ENCODE measurements around the gene GXYLT1.
"Not testable (repeated sequence)": the region's sequence is repeated elsewhere in the genome, so short reads cannot be mapped to it uniquely, and the experiment has no call there.

GXYLT1 gene

GRCh38 chr12:42091769-42092168 lies 52.9 kb downstream of the GXYLT1 start:
- DNase-seq, result no peak

GRCh38 chr12:42090899-42091298 lies 53.8 kb downstream of the GXYLT1 start:
- DNase-seq, result no peak

GRCh38 chr12:42086031-42086430 lies 58.6 kb downstream of the GXYLT1 start:
- DNase-seq, result no peak

- DNase-seq, result no peak
These were observed 59.1 kb downstream of the GXYLT1 start for GRCh38 chr12:42085594-42085993.

- no peak for DNase-seq
These were observed 60.2 kb downstream of the GXYLT1 start for GRCh38 chr12:42084522-42084921.

- DNase-seq, result no peak
These were observed 67.7 kb downstream of the GXYLT1 start for GRCh38 chr12:42076976-42077375.

GRCh38 chr12:42070036-42070435 lies 74.6 kb downstream of the GXYLT1 start:
- no peak for DNase-seq

GRCh38 chr12:42059127-42059526 lies 85.5 kb downstream of the GXYLT1 start:
- DNase-seq, result no peak

GRCh38 chr12:42056130-42056529 lies 88.5 kb downstream of the GXYLT1 start:
- DNase-seq, result no peak

GRCh38 chr12:42053456-42053855 lies 91.2 kb downstream of the GXYLT1 start:
- DNase-seq, result no peak

GRCh38 chr12:42048980-42049379 lies 95.7 kb downstream of the GXYLT1 start:
- DNase-seq, result not testable (repeated sequence)

GRCh38 chr12:42039577-42039976 lies 105.1 kb downstream of the GXYLT1 start:
- no peak for DNase-seq

- no peak for DNase-seq
These were observed 105.5 kb downstream of the GXYLT1 start for GRCh38 chr12:42039176-42039575.

GRCh38 chr12:42031847-42032564 lies 112.7 kb downstream of the GXYLT1 start:
- no peak for DNase-seq
